ENCODE data around the gene MESP2.

- no peak for TF ChIP-seq ARNT (IDR thresholded peaks at IDR 0.05)
- no peak for TF ChIP-seq FOXM1 (IDR thresholded peaks at IDR 0.05; ENCODE audit: borderline replicate concordance)
- no peak for TF ChIP-seq HDGF (IDR thresholded peaks at IDR 0.05; ENCODE audit: borderline replicate concordance)
- TF ChIP-seq NFRKB (IDR thresholded peaks at IDR 0.05): no peak
Measured at GRCh38 chr15:89758283-89758682, 17.8 kb upstream of the MESP2 start.

Measured in HEK293T (cell line).